ENCODE measurements around the gene ZNF592. TPM values are rescaled to one million over a fixed set of nuclear protein-coding genes. Genes with fewer than 3 reads are reported as not detected.

Gene ZNF592
- total and polyA plus RNA-seq, 4 donors = 8.8 to 29.6 (median 16.2) TPM

DNA sequence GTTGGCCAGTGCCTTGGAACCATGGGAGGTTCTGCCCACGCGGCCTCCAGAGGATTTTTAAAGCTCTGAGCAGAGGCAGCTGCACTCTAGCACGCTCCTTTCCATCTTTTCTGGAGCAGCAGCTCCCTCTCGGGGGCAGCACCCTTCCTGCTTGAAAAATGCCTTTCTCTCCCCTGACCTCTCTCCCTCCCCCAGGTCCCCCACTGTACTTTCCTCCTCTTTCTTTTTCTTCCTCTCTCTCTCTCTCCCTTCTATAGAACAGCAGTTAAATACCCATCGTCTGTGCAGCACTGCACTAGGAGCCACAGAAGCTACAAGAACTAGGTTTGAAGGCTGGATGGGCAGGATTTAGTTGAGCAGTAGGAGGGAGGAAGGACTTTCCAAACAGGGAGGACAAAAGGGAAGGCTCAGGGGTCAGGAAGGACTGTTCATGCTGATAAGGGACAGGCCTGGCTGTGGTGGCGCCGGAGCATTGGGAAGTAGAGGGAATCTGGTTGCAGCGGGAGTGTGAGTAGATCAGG lies 73.2 kb downstream of the ZNF592 start:
- no peaks in the 10 kb centered on the region for H3K9me3 ChIP-seq (ENCODE audit: control insufficient read depth in 4 of 4, insufficient read depth in 3 of 4, low read length in 3 of 4)
- no peak overlapping the region for H3K9ac ChIP-seq (ENCODE audit: insufficient read depth in 1 of 2, low read length in 2 of 2)
- peaks cover 24 to 53% (median 30%) of the 10 kb centered on the region in 5 donors for H3K4me1 ChIP-seq (ENCODE audit: control insufficient read depth in 5 of 5, insufficient read depth in 5 of 5, low read length in 5 of 5)
- 50 to 68% methylated on average over 8 of the region's 8 CpGs for WGBS, 2 donors
- no peaks in the 10 kb centered on the region for H3K27me3 ChIP-seq (ENCODE audit: control insufficient read depth in 3 of 3, insufficient read depth in 3 of 3, low read length in 2 of 3)
- H3K4me3 ChIP-seq = no peak overlapping the region
- H3K36me3 ChIP-seq (ENCODE audit: control insufficient read depth in 4 of 4, insufficient read depth in 4 of 4, low read length in 4 of 4) = no peaks in the 10 kb centered on the region
- no peak for ATAC-seq (ENCODE audit: insufficient read depth, low FRiP score)
- TF ChIP-seq CTCF (IDR thresholded peaks at IDR 0.05; ENCODE audit: control extremely low read depth, extremely low read depth) = no peak
- H3K27ac ChIP-seq (ENCODE audit: low read depth in 1 of 2, low read length in 1 of 2) = peak overlapping the region; percentile 46 to 88
- DNase-seq = no peak

DNA sequence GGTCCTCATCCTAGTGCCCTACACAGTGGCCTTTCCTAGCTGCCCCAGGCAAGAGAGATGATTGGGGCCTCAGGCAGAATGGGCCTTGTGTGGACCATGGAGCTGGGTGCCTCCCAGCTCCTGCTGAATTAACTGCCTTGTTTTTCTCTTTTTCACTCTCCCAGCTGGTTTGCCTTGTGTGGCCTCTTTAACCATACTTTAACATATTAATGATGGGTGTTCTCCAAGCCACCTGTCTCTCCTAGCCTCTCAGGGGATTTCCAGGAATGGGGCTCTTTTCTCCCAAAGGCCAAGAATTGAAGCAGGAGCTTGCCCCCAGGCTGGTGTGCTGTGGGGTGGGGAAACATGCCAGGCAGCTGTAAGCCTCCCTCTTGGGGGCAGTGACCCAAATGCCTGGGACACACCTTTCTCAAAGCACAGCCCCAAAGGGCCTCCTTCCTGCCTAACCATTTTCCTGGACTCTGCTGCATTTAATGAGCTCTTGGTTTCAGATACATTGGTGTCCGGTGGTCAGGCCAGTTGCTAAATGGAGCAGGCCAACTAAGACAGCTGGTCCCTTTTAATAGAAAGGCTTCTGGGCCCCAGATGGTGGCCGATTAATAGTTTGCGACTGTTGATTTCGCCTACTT lies 74.4 kb downstream of the ZNF592 start:
- WGBS, 2 donors = 85% methylated on average over 4 of the region's 4 CpGs
- no peak for ATAC-seq (ENCODE audit: insufficient read depth, low FRiP score)
- Histone ChIP-seq H3K4me1 (ENCODE audit: control insufficient read depth in 5 of 5, insufficient read depth in 5 of 5, low read length in 5 of 5) (peaks cover 24 to 45% (median 27%) of the 10 kb centered on the region in 5 donors), H3K27me3 (ENCODE audit: control insufficient read depth in 3 of 3, insufficient read depth in 3 of 3, low read length in 2 of 3) (no peaks in the 10 kb centered on the region), H3K9me3 (ENCODE audit: control insufficient read depth in 4 of 4, insufficient read depth in 3 of 4, low read length in 3 of 4) (no peaks in the 10 kb centered on the region), H3K4me3 (no peak overlapping the region), H3K36me3 (ENCODE audit: control insufficient read depth in 4 of 4, insufficient read depth in 4 of 4, low read length in 4 of 4) (no peaks in the 10 kb centered on the region), H3K27ac (ENCODE audit: low read depth in 1 of 2, low read length in 1 of 2) (peak overlapping the region in 1 of 2 donors; percentile 88), H3K9ac (ENCODE audit: insufficient read depth in 1 of 2, low read length in 2 of 2) (no peak overlapping the region)
- no peak for TF ChIP-seq CTCF (IDR thresholded peaks at IDR 0.05; ENCODE audit: control extremely low read depth, extremely low read depth)
- DNase-seq = peak in 2 of 3 donors; percentile 49 to 81

GRCh38 chr15:84823282-84823878 lies 75.0 kb downstream of the ZNF592 start:
- no peak overlapping the region for H3K9ac ChIP-seq (ENCODE audit: insufficient read depth in 1 of 2, low read length in 2 of 2)
- ATAC-seq (ENCODE audit: insufficient read depth, low FRiP score) (no peak), DNase-seq (no peak)
- H3K27me3 ChIP-seq (ENCODE audit: control insufficient read depth in 3 of 3, insufficient read depth in 3 of 3, low read length in 2 of 3) = no peaks in the 10 kb centered on the region
- H3K27ac ChIP-seq (ENCODE audit: low read depth in 1 of 2, low read length in 1 of 2) = peak overlapping the region in 1 of 2 donors; percentile 71
- H3K4me3 ChIP-seq = no peak overlapping the region
- no peak for TF ChIP-seq CTCF (IDR thresholded peaks at IDR 0.05; ENCODE audit: control extremely low read depth, extremely low read depth)
- H3K36me3 ChIP-seq (ENCODE audit: control insufficient read depth in 4 of 4, insufficient read depth in 4 of 4, low read length in 4 of 4) = no peaks in the 10 kb centered on the region
- peaks cover 20 to 39% (median 23%) of the 10 kb centered on the region in 5 donors for H3K4me1 ChIP-seq (ENCODE audit: control insufficient read depth in 5 of 5, insufficient read depth in 5 of 5, low read length in 5 of 5)
- WGBS, 2 donors = 85 to 91% methylated on average over 3 of the region's 3 CpGs
- H3K9me3 ChIP-seq (ENCODE audit: control insufficient read depth in 4 of 4, insufficient read depth in 3 of 4, low read length in 3 of 4) = no peaks in the 10 kb centered on the region

Measured in lung (tissue), 12 donors.